Psoas muscle (tissue), 8 donors: Measurements from ENCODE around the gene SPATA19. TPM values are rescaled to one million over a fixed set of nuclear protein-coding genes. Genes with fewer than 3 reads are reported as not detected.

Experiments
- ATAC-seq, 4 donors: fragments of 200-7000 bp; cut with Tn5 transposase; one replicate each; pipeline ENCODE4 v1.9.1; 2020; ENCODE audit warnings: moderate library complexity in 3 of 4, mild to moderate bottlenecking in 2 of 4
- DNase-seq, 2 donors: peaks; one replicate each; pipeline ENCODE4 v3.0.0-alpha.2; 2020
- H3K27ac ChIP-seq: fragments of 200-600 bp; one replicate; pipeline ENCODE4 v1.8.0; 2022
- H3K27me3 ChIP-seq, 3 donors: fragments of 200-600 bp in 1 of 3; one replicate each; pipeline versions ENCODE4 v1.6.1 to v1.8.0; 2013 to 2022; ENCODE audit warnings: low read length in 2 of 3, mild to moderate bottlenecking in 2 of 3, moderate library complexity in 1 of 3; ENCODE audit not compliant: insufficient read depth in 3 of 3
- H3K36me3 ChIP-seq, 2 donors: fragments of 200-600 bp in 1 of 2; one replicate each; pipeline versions ENCODE4 v1.6.1 to v1.8.0; 2013 to 2022; ENCODE audit warnings: low read depth in 1 of 2, mild to moderate bottlenecking in 1 of 2, moderate library complexity in 1 of 2; ENCODE audit not compliant: insufficient read depth in 1 of 2
- H3K4me1 ChIP-seq: fragments of 200-600 bp; one replicate; pipeline ENCODE4 v1.8.0; 2022
- H3K4me3 ChIP-seq: fragments of 200-600 bp; one replicate; pipeline ENCODE4 v1.8.0; 2022; ENCODE audit warnings: mild to moderate bottlenecking
- H3K9me3 ChIP-seq: fragments of 200-600 bp; one replicate; pipeline ENCODE4 v1.8.0; 2022
- WGBS, 3 donors: extraction: QIAGEN DNeasy Blood & Tissue Kit; methylation state at CpG; one replicate each; pipeline versions ENCODE4 v1.1.6 to v1.1.7; 2013; 5-methylcytosine and 5-hydroxymethylcytosine counted together
- intact Hi-C, 2 donors: fragments of 100-400 bp; cut with DNase I; formaldehyde crosslinking; loops; one replicate each; pipeline versions ENCODE4 v1.11.0 to v1.14.2; 2022
- polyA plus RNA-seq, 3 donors: library from polyadenylated mRNA; stranded (reverse); fragments of 200-250 nt; gene quantifications; one replicate each; pipeline ENCODE4 v1.2.3, GENCODE V29; 2013
- total RNA-seq, 4 donors: library from RNA; stranded (reverse); fragmentation: NEBNext Ultra II Directional in 2 of 4; extraction: Animal tissue kit (Norgen Biotek cat#: 25700) in 2 of 4; gene quantifications; one replicate each; pipeline versions ENCODE4 v1.2.1 to v1.2.4, GENCODE V29; 2021 to 2023
- TF ChIP-seq, protein P1 (sequence below): fragments of 200-600 bp; IDR thresholded peaks from one replicate; pipeline ENCODE4 v1.8.0; 2022; ENCODE audit warnings: antibody characterized with exemption
- donor health status: healthy with polysubstance abuse.
- donor health status: DM: no; HTN: no; CAD: no; lungs with moderate emphysema.
- donor health status: Bipolar disorder and iron deficiency.
- donor health status: healthy.
- donor health status: DM: yes; HTN: yes; CAD: no.
- donor health status: DM: no; HTN: no; CAD: no.
- donor health status: DM: no; HTN: no; CAD: no.
- donor health status: DM: yes; HTN: yes; CAD: no.

The SPATA19 gene
- total and polyA plus RNA-seq, 7 donors = not detected

DNA sequence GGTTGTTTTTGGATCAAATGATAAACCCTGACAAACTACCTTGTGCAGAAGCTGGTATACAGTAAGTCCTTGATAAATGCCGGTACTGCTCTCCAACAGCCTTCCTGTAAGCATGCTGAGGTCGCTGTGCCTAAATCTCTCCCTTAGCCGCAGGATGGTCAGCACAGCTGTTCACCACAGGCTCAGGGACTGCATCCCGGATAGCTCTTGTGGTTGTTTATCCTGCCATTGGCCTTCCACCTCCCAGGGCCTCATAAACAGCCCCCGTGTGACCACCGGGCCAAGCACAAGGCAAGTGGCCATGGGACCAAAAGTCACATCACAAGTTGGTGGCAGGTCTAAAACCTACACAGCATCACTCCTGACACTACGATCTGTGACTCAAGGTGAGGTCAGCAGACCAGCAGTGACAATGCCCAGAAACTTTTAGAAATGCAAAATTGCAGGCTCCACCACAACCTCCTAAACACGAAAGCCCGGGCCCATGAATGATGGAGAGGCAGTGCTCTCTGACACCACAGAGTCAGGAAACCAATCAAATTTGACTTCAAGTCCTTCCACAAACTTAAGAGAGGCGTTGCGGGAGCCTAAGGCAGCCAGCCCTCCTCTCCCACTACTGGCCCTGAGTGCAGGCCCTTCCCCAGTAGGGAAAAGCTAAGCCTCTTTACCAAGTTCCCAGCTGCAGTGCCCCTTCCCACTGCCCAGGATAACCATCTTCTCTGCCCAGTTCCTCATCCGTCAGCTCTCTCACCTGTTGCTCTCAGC, 3.9 kb downstream of the SPATA19 start:
- intact Hi-C loops = no loop called here
- ATAC-seq = no peak
- WGBS, 3 donors = 64 to 71% (median 68%) methylated on average over 12 of the region's 12 CpGs

DNA sequence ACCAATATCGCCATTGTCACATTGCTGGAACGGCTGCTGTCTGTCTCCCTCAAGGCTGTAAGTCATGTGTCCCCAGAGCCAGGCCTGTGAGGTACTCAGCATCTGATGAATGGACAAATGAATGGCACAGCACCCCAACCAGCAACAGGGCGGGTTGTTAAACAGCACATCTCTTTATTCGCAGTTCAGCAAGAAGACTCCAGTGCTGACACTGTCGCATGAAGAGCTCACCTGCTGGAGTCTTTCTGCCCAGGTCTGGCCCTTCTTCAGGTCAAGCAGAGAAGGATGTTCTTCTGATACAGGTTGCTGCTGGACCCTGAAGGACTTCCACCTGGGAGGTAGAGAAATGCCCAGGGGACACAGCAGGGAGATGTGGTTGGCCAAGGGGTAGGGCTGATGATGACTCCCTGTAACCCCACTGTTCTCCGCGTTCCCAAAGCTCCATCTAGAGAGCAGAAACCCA, 4.8 kb downstream of the SPATA19 start:
- DNase-seq = no peak
- Histone ChIP-seq H3K4me3 (no peak overlapping the region), H3K27ac (no peak overlapping the region), H3K4me1 (no peaks in the 10 kb centered on the region), H3K9me3 (no peaks in the 10 kb centered on the region), H3K36me3 (no peaks in the 10 kb centered on the region), H3K27me3 (no peaks in the 10 kb centered on the region)
- intact Hi-C loops = no loop called here
- no peak for ATAC-seq
- WGBS, 3 donors = 76 to 89% (median 84%) methylated on average over 7 of the region's 7 CpGs
- TF ChIP-seq, protein P1, sequence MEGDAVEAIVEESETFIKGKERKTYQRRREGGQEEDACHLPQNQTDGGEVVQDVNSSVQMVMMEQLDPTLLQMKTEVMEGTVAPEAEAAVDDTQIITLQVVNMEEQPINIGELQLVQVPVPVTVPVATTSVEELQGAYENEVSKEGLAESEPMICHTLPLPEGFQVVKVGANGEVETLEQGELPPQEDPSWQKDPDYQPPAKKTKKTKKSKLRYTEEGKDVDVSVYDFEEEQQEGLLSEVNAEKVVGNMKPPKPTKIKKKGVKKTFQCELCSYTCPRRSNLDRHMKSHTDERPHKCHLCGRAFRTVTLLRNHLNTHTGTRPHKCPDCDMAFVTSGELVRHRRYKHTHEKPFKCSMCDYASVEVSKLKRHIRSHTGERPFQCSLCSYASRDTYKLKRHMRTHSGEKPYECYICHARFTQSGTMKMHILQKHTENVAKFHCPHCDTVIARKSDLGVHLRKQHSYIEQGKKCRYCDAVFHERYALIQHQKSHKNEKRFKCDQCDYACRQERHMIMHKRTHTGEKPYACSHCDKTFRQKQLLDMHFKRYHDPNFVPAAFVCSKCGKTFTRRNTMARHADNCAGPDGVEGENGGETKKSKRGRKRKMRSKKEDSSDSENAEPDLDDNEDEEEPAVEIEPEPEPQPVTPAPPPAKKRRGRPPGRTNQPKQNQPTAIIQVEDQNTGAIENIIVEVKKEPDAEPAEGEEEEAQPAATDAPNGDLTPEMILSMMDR = no peak

More for the DNA sequence above, 3.9 kb downstream of the SPATA19 start:
- Histone ChIP-seq H3K4me1 (no peaks in the 10 kb centered on the region), H3K4me3 (no peak overlapping the region), H3K27ac (no peak overlapping the region), H3K36me3 (no peaks in the 10 kb centered on the region), H3K9me3 (no peaks in the 10 kb centered on the region), H3K27me3 (no peaks in the 10 kb centered on the region)
- TF ChIP-seq, protein P1 = no peak
- DNase-seq = no peak

DNA sequence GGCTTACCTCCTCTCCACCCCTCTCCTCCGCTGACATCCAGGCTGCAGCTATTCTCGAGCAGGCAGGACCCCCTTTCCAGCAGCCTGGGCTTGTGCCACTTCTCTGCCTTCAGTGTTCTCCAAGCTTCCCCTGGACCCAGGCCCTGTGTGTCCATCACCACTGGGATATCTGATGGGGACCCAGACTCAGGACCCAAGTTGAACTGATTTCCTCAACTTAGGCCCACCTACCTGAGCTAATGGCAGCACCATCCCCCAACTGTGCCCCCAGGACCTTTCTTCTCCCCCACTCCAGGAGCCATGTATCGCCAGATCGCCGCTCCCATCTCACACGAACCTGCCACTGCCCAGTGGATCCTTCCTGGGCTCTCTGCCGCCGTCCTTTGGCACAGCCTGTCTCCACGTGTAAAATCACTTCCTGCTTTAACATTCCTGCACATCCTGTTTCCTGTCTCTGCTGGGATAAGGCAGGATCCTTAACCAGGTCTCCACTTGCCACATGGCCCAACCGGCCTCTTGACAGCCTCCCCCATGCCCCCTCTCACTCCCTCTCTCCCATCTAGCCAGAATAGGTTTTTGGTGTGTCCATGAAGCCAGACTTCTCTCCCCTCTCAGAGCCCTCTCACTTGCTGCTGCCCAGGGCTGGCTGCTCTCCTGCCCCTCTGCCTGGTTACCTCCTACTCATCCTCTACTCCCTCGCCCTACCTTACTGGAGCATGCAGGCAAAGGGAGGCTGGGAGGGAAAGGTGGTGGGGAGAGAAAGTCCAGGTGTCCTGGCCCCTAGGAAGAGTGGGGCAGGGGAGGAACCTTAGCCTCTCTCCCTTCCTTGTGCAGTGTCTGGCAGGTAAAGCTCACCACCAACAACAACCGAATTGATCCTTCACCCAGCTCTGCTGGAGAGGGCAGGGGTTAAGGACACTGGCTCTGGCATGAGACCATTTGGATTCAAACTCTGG, 9.4 kb downstream of the SPATA19 start:
- DNase-seq (no peak), ATAC-seq (no peak)
- WGBS, 3 donors = 54 to 64% (median 59%) methylated on average over 12 of the region's 12 CpGs
- H3K27me3 ChIP-seq = peaks cover 0 to under 1% (median 0%) of the 10 kb centered on the region in 3 donors
- no peak overlapping the region for H3K4me3 ChIP-seq
- TF ChIP-seq, protein P1 = no peak
- intact Hi-C loops = loop anchor here (2.0 to 10.0 kb wide), 3 partner anchors 701 to 757 kb away; no protein-coding TSS in a partner anchor
- no peak overlapping the region for H3K27ac ChIP-seq
- no peaks in the 10 kb centered on the region for H3K4me1 ChIP-seq
- no peaks in the 10 kb centered on the region for H3K36me3 ChIP-seq
- H3K9me3 ChIP-seq = no peaks in the 10 kb centered on the region

DNA sequence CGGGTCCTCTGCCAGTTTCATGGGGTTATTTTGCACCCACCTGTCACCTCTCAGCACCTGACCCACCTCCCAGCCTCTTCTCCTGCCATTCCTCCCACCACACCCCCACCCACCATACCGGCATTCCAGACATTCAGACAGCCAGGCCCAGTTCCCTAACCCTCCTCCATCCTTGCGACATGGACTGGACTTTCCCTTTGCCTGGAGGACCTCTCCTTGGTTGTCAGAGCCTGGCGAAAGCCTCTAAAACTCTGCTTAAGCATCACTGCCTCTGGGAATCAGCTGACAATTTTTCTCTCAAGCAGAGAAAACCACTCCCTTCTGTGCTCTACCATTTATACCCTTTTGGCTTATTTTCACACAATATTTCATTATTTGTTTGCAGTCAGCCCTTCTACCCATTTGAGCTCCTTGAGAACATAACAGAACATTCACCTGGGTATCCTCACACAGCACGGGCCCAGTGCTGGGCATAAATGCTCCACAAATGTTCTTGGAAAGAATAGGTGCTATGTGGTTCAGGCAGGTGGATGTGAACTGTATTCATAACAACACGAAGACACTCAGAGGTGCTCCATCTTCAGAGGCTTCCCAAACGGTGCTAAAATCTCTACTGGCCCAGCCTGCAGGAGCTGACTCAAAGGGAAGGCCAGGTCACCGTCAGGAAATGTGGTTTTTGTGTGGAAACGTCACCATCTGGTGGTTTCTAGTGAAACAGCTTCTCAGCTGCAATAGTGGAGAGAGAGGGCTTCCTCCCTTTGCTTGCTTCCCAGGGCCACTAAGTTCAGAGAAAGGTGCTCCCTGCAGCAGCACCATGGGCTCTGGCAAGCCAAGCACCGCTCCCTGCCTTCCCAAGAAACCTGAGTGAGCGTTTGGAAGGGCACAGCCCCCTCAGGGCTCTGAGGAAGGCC, 10.4 kb downstream of the SPATA19 start:
- DNase-seq = no peak
- peak; percentile 61 to 76 (median 66) for ATAC-seq

More for the DNA sequence above, 10.4 kb downstream of the SPATA19 start:
- Histone ChIP-seq H3K36me3 (no peaks in the 10 kb centered on the region), H3K4me3 (no peak overlapping the region), H3K27ac (no peak overlapping the region), H3K9me3 (no peaks in the 10 kb centered on the region), H3K27me3 (peaks cover 0 to 3% (median 0%) of the 10 kb centered on the region in 3 donors), H3K4me1 (no peaks in the 10 kb centered on the region)
- TF ChIP-seq, protein P1 = peak; percentile 60
- intact Hi-C loops = loop anchor here (2.0 to 10.0 kb wide), 4 partner anchors 698 to 756 kb away; no protein-coding TSS in a partner anchor
- 44 to 47% (median 46%) methylated on average over 11 of the region's 11 CpGs for WGBS, 3 donors
